Esophagus muscularis mucosa (tissue), 3 donors: ENCODE data around the gene FNBP1.

ENCODE experiments used
- CTCF ChIP-seq, 3 experiments: fragments of 200-600 bp in 2 of 3; fragments of 450-650 bp in 1 of 3; sonication (generic) in 2 of 3; IDR thresholded peaks; one replicate each; pipeline ENCODE4 v1.5.1; 2017 to 2019; ENCODE audit warnings: antibody characterized with exemption in 3 of 3, mild to moderate bottlenecking in 2 of 3, moderate library complexity in 1 of 3
- EP300 ChIP-seq: sonication (generic); formaldehyde crosslinking; IDR thresholded peaks from one replicate; pipeline ENCODE4 v1.6.1; 2017; ENCODE audit warnings: antibody characterized with exemption

- TF ChIP-seq EP300 (no peak), CTCF (IDR thresholded peaks at IDR 0.05) (no peak)
These were observed 177.2 kb downstream of the FNBP1 start for GRCh38 chr9:129865668-129866320.
